ENCODE data around the gene EVA1B. TPM values are rescaled to one million over a fixed set of nuclear protein-coding genes. Genes with fewer than 3 reads are reported as not detected.

The EVA1B gene
- total and polyA plus RNA-seq, 2 of the 13 experiments (the other 11 are each of a cell fraction or from before 2014, with no cell fraction given), result 3.9 to 6.6 TPM

- in situ Hi-C loops (cut with HindIII; ENCODE audit: extremely low pct_ligation_motif_present, low pct_unique_long_range_greater_than_20kb), result no loop called here
- CTCF ChIA-PET (ENCODE audit: low intra/inter-chr PET ratio, low total read pairs), result no interaction called here
These were observed 14.4 kb upstream of the EVA1B start for GRCh38 chr1:36337830-36338229.

More at GRCh38 chr1:36337830-36338229, 14.4 kb upstream of the EVA1B start:
- DNase-seq (ENCODE audit: low spot score) (no peak), FAIRE-seq (no peak), ATAC-seq (no peak; the same call in 2 of the 3 replicates)
- H4K20me1 ChIP-seq (ENCODE audit: insufficient read depth, low read length), result no peaks in the 10 kb centered on the region
- POLR2A ChIA-PET, result interaction anchor here (1.0 kb wide), 1 partner anchor 9 kb away, joined by 3 read pairs; no protein-coding TSS in a partner anchor
- peaks cover 0 to 13% of the 10 kb centered on the region in 2 experiments; a peak in 2 of 5 replicates for H3K27me3 ChIP-seq (ENCODE audit: control insufficient read depth in 1 of 2, insufficient read depth in 2 of 2, low read length in 2 of 2)
- H3K4me2 ChIP-seq (ENCODE audit: low read depth, low read length), result no peak overlapping the region
- peaks cover 6 to 14% of the 10 kb centered on the region in 2 experiments; a peak in 3 of 5 replicates for H3K36me3 ChIP-seq (replicated peaks in 1 of 2; ENCODE audit: control insufficient read depth in 1 of 2, insufficient read depth in 2 of 2, low read length in 2 of 2)
- 73% methylated on average over 5 of the region's 6 CpGs for WGBS (ENCODE audit: low lambda C conversion rate)
- no TSS peak for BruUV-seq (replicated peaks)
- H3K9me3 ChIP-seq (ENCODE audit: low read length), result no peaks in the 10 kb centered on the region
- H2AFZ ChIP-seq (ENCODE audit: low read length), result no peak overlapping the region
- no peak for TF ChIP-seq ZNF557 (CRISPR knock-in tag; IDR thresholded peaks at IDR 0.05)
- no peak for TF ChIP-seq FOXC1 (CRISPR knock-in tag; IDR thresholded peaks at IDR 0.05; ENCODE audit: borderline replicate concordance)
- TF ChIP-seq ZFP36L1 (CRISPR knock-in tag; IDR thresholded peaks at IDR 0.05), result no peak
- no peak for TF ChIP-seq ZNF609 (CRISPR knock-in tag; IDR thresholded peaks at IDR 0.05; ENCODE audit: borderline replicate concordance)
- TF ChIP-seq ZFY (CRISPR knock-in tag; IDR thresholded peaks at IDR 0.05), result no peak
- TF ChIP-seq FOXO4 (CRISPR knock-in tag; conservative IDR thresholded peaks at IDR 0.05), result no peak
- no peak for TF ChIP-seq MTERF4 (CRISPR knock-in tag; IDR thresholded peaks at IDR 0.05)
- no peak for TF ChIP-seq MAF1 (CRISPR knock-in tag; IDR thresholded peaks at IDR 0.05; ENCODE audit: borderline replicate concordance)
- TF ChIP-seq MIER3 (CRISPR knock-in tag; IDR thresholded peaks at IDR 0.05; ENCODE audit: borderline replicate concordance), result no peak
- TF ChIP-seq ZNF552 (CRISPR knock-in tag; IDR thresholded peaks at IDR 0.05; ENCODE audit: borderline replicate concordance), result no peak
- no peak overlapping the region for H3K4me3 ChIP-seq (replicated peaks in 1 of 3; ENCODE audit: insufficient read depth in 1 of 3, low read depth in 2 of 3, low read length in 3 of 3)
- H3K9ac ChIP-seq (ENCODE audit: insufficient read depth, low read depth, low read length), result no peak overlapping the region
- intact Hi-C loops (cut with micrococcal nuclease; ENCODE audit: unreplicated experiment), result no loop called here
- no peak overlapping the region for H3K27ac ChIP-seq (ENCODE audit: extremely low read length, insufficient read depth, low read length)
- peaks cover 26% of the 10 kb centered on the region for H3K4me1 ChIP-seq (ENCODE audit: insufficient read depth, low read length)
- H3K79me2 ChIP-seq (ENCODE audit: insufficient read depth, low read length), result no peaks in the 10 kb centered on the region
